Loucy (cell line): ENCODE data around the gene TMEM164.

Experiments used
- H2AFZ ChIP-seq: fragments of 200-600 bp; sonication (generic); 2 replicates; pipeline ENCODE4 v1.6.0; 2016; ENCODE audit warnings: antibody characterized with exemption, mild to moderate bottlenecking, low read length, moderate library complexity
- H3F3A ChIP-seq: fragments of 200-600 bp; 2 replicates; pipeline ENCODE4 v1.6.0; 2016; ENCODE audit warnings: antibody characterized with exemption, low read depth, mild to moderate bottlenecking
- H3K27me3 ChIP-seq: fragments of 200-600 bp; sonication (generic); 2 replicates; pipeline ENCODE4 v1.6.1; 2014; ENCODE audit warnings: low read length, mild to moderate bottlenecking; ENCODE audit not compliant: insufficient read depth, poor library complexity, severe bottlenecking
- H3K36me3 ChIP-seq: fragments of 200-600 bp; sonication (generic); 2 replicates; pipeline ENCODE4 v1.6.1; 2016; ENCODE audit warnings: low read length; ENCODE audit not compliant: insufficient read depth
- H3K4me1 ChIP-seq: fragments of 200-600 bp; sonication (generic); 2 replicates; pipeline ENCODE4 v1.5.1; 2014; ENCODE audit warnings: low read length, mild to moderate bottlenecking; ENCODE audit not compliant: insufficient read depth, poor library complexity, severe bottlenecking
- H3K4me2 ChIP-seq: fragments of 200-600 bp; sonication (generic); 2 replicates; pipeline ENCODE4 v1.6.0; 2014; ENCODE audit warnings: antibody characterized with exemption, low read length, low read depth, mild to moderate bottlenecking; ENCODE audit not compliant: poor library complexity, severe bottlenecking
- H3K4me3 ChIP-seq: fragments of 200-600 bp; sonication (generic); 2 replicates; pipeline ENCODE4 v1.5.1; 2014; ENCODE audit warnings: low read length, mild to moderate bottlenecking, mixed read lengths; ENCODE audit not compliant: poor library complexity, severe bottlenecking
- H3K79me2 ChIP-seq: fragments of 200-600 bp; sonication (generic); 2 replicates; pipeline ENCODE4 v1.6.1; 2014; ENCODE audit warnings: low read length; ENCODE audit not compliant: insufficient read depth
- H3K9ac ChIP-seq: fragments of 200-600 bp; sonication (generic); 2 replicates; pipeline ENCODE4 v1.6.0; 2014; ENCODE audit warnings: mild to moderate bottlenecking, low read depth, low read length, moderate library complexity; ENCODE audit not compliant: poor library complexity, severe bottlenecking
- H3K9me2 ChIP-seq: fragments of 200-600 bp; sonication (generic); replicated peaks from 2 replicates; pipeline ENCODE4 v1.6.1; 2016; ENCODE audit warnings: low read depth, low read length, mixed read lengths
- H3K9me3 ChIP-seq: fragments of 200-600 bp; sonication (generic); 2 replicates; pipeline ENCODE4 v1.6.1; 2014; ENCODE audit warnings: mild to moderate bottlenecking, antibody characterized with exemption, low read length, low read depth; ENCODE audit not compliant: insufficient read depth
- H4K20me1 ChIP-seq: fragments of 200-600 bp; sonication (generic); 2 replicates; pipeline ENCODE4 v1.6.0; 2014; ENCODE audit warnings: antibody characterized with exemption, low read length, mild to moderate bottlenecking; ENCODE audit not compliant: insufficient read depth, poor library complexity, severe bottlenecking
- CTCF ChIP-seq: fragments of 200-600 bp; sonication (generic); conservative IDR thresholded peaks from 2 replicates; pipeline ENCODE4 v1.5.1; 2014; ENCODE audit warnings: mild to moderate bottlenecking, antibody characterized with exemption, low read length
- EZH2phosphoT487 ChIP-seq: fragments of 200-600 bp; IDR thresholded peaks from 2 replicates; pipeline ENCODE4 v1.6.1; 2018; ENCODE audit warnings: antibody characterized with exemption, mild to moderate bottlenecking, moderate library complexity, borderline replicate concordance

The TMEM164 gene

GRCh38 chrX:110000847-110001713, 1.8 kb upstream of the TMEM164 start:
- TF ChIP-seq CTCF = no peak
- no peak for TF ChIP-seq EZH2phosphoT487
- H3K4me2 ChIP-seq = peak overlapping the region; percentile 70

GRCh38 chrX:110001740-110002299, 1.1 kb upstream of the TMEM164 start:
- H3K9ac ChIP-seq = peak overlapping the region; percentile 87
- no peaks in the 10 kb centered on the region for H3K36me3 ChIP-seq
- peak overlapping the region; percentile 70 for H3K4me2 ChIP-seq
- peaks cover 52% of the 10 kb centered on the region for H3K4me1 ChIP-seq
- no peaks in the 10 kb centered on the region for H3K27me3 ChIP-seq
- no peaks in the 10 kb centered on the region for H3K9me3 ChIP-seq
- H4K20me1 ChIP-seq = peaks cover 31% of the 10 kb centered on the region
- no peaks in the 10 kb centered on the region for H3K9me2 ChIP-seq
- no peak for TF ChIP-seq EZH2phosphoT487
- TF ChIP-seq CTCF = no peak
- H2AFZ ChIP-seq = no peak overlapping the region
- peak overlapping the region; percentile 86 for H3K4me3 ChIP-seq
- no peaks in the 10 kb centered on the region for H3F3A ChIP-seq
- H3K79me2 ChIP-seq = peaks cover 39% of the 10 kb centered on the region

More at GRCh38 chrX:110000847-110001713, 1.8 kb upstream of the TMEM164 start:
- no peaks in the 10 kb centered on the region for H3K9me2 ChIP-seq
- peak overlapping the region; percentile 86 for H3K4me3 ChIP-seq
- H3K9ac ChIP-seq = peak overlapping the region; percentile 87
- H2AFZ ChIP-seq = no peak overlapping the region
- H4K20me1 ChIP-seq = peaks cover 28% of the 10 kb centered on the region
- H3K36me3 ChIP-seq = no peaks in the 10 kb centered on the region
- H3K4me1 ChIP-seq = peaks cover 45% of the 10 kb centered on the region
- no peaks in the 10 kb centered on the region for H3K9me3 ChIP-seq
- H3K27me3 ChIP-seq = no peaks in the 10 kb centered on the region
- peaks cover 32% of the 10 kb centered on the region for H3K79me2 ChIP-seq
- H3F3A ChIP-seq = no peaks in the 10 kb centered on the region

GRCh38 chrX:110003167-110004156, 548 bp downstream of the TMEM164 start:
- Histone ChIP-seq H2AFZ (no peak overlapping the region), H3K4me2 (peak overlapping the region; percentile 76), H3K27me3 (no peaks in the 10 kb centered on the region), H3K79me2 (peaks cover 56% of the 10 kb centered on the region), H3K9me3 (no peaks in the 10 kb centered on the region), H3K9ac (peak overlapping the region; percentile 87), H3F3A (no peaks in the 10 kb centered on the region), H3K4me1 (peaks cover 58% of the 10 kb centered on the region), H3K4me3 (peak overlapping the region; percentile 86), H4K20me1 (peaks cover 47% of the 10 kb centered on the region), H3K9me2 (no peaks in the 10 kb centered on the region), H3K36me3 (no peaks in the 10 kb centered on the region)
- no peak for TF ChIP-seq CTCF
- TF ChIP-seq EZH2phosphoT487 = no peak
